ENCODE measurements around the gene COG1.

COG1 gene

DNA sequence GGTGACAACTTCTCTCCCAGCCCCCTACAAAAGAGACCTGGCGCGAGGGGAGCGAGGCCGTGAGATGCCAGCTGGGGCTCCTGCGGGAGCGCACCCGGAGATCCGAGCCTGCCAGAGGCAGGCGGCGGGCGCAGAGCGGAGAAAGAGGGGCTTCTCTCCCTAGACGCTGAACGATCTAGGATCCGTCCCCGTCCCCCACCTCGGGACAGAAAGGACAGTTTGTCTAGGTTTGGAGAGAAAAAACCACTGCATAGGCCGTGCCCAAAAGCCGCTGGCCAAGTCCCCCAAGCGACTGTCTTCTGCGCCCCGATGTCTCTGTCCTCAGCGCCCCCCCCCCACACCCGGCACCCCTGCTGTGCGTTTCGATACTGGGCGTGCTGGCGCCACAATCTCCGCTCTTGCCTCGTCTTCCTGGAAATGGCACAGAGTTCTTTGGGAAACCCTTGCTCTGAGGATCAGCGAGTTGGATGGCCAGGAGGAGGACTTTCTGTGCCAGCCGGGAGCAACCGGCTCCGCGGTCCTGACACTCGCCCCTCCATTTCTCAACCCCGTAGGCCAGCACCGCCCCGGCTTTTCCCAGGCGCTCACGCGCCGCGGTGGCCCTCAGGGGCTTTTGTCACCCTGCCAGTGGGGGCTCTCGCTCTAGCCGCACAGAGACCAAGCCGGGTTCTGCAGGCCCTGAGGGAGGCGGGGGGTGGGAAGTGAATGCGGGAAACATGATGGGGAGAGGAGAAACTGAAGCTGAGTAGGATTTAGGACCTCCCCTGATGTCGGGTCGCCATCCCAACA, 27.0 kb upstream of the COG1 start:
- DNase-seq (ENCODE audit: low spot score): peak; percentile 23
- TF ChIP-seq, protein P1, sequence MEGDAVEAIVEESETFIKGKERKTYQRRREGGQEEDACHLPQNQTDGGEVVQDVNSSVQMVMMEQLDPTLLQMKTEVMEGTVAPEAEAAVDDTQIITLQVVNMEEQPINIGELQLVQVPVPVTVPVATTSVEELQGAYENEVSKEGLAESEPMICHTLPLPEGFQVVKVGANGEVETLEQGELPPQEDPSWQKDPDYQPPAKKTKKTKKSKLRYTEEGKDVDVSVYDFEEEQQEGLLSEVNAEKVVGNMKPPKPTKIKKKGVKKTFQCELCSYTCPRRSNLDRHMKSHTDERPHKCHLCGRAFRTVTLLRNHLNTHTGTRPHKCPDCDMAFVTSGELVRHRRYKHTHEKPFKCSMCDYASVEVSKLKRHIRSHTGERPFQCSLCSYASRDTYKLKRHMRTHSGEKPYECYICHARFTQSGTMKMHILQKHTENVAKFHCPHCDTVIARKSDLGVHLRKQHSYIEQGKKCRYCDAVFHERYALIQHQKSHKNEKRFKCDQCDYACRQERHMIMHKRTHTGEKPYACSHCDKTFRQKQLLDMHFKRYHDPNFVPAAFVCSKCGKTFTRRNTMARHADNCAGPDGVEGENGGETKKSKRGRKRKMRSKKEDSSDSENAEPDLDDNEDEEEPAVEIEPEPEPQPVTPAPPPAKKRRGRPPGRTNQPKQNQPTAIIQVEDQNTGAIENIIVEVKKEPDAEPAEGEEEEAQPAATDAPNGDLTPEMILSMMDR (IDR thresholded peaks at IDR 0.05; ENCODE audit: extremely low read depth, missing control alignments): no peak

DNA sequence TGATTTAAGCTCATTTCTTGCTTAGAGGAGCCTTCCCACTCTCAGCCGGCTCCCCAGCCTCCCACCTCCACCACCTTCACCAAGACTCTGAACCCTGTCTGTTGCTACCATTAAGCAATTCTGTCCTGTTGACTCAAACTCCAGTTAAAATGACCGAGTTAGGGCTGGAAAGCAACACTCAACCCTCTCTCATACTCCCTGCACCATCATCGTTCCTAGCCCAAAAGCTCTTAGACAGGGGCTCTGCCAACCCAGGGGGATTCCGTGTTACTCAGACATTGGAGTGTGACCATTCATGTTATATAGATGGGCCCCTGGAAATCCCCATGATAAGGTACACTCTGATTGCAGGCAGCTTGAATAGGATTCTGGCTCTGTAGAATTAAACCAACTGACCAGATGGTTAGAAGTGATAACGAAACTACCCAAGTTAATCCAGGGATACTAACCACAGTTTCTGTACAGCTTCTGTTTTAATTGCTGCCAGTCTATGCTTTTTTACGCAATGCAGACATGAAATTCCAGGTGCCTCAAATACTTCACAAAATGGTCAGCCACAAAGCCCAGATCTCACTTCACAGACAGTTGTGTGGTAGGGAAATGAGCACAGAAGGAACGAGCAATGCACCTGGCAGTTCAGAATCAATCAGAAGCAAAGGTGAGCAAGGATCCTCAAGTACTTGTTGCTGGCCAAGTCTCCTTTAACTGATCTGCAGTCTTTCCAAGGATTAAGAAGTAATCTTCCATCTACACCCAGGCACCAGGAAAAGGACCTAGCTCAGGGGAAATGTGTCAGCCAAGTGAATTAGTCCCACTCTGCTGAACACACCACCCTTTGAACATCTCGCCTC, 25.9 kb upstream of the COG1 start:
- peak; percentile 57 for DNase-seq (ENCODE audit: low spot score)
- TF ChIP-seq, protein P1 (IDR thresholded peaks at IDR 0.05; ENCODE audit: extremely low read depth, missing control alignments): no peak

DNA sequence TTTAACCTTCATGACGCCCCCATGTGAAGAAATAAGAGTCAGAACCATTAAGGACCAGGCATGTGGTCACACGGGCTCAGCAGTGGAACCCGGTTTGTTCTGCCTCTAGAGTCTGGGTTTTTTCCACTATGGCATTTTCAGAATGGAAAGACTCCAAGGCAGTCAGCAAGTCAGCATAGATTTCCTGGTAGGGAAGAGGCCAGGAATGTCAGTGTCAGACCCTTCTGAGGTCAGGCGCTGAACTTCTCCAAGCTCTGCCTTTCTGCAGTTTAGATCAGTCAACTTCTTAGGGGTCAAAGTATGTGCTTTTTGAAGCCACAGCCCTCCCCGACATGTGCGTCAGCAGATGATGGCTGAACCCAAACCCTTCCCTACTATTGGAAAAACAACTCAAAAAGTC, 24.2 kb upstream of the COG1 start:
- TF ChIP-seq, protein P1 (IDR thresholded peaks at IDR 0.05; ENCODE audit: extremely low read depth, missing control alignments): no peak

DNA sequence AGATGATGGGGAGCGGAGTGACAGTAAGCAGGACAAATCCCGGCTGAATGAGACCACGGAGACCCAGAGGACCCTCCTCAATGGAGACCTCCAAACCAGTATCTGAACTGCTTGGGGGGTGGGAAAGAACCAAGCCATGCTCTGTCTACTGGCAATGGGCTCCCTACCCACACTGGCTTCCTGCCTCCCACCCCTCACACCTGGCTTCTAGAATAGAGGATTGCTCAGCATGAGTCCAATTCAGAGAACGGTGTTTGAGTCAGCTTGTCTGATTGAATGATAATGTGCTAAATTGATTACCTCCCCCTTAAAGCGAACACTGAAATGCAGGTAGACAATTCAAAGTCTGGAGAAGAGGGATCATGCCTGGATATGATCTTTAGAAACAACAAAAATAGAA, 22.5 kb upstream of the COG1 start:
- TF ChIP-seq, protein P1 (IDR thresholded peaks at IDR 0.05; ENCODE audit: extremely low read depth, missing control alignments): no peak
- no peak for DNase-seq (ENCODE audit: low spot score)

More for the DNA sequence above, 24.2 kb upstream of the COG1 start:
- DNase-seq (ENCODE audit: low spot score): no peak

DNA sequence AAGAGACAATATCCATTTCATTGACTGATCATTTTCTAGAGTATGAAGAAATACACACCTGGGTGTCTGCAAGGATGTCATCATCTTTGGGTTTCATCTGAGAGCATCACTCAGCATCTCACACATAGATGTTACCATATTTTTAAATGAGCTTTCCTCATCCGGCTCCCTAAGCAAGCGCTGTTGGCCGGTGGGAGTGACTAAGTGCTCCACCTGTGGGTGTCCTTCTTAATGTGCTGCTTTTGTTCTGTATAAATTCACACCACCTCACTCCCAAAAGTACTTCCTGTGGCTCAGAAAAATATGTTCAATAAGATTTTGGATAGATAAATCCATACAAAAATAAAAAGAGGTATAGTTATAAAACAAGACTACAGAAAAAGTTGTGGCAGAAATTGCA, 20.6 kb upstream of the COG1 start:
- TF ChIP-seq, protein P1 (IDR thresholded peaks at IDR 0.05; ENCODE audit: extremely low read depth, missing control alignments): no peak
- DNase-seq (ENCODE audit: low spot score): no peak

DNA sequence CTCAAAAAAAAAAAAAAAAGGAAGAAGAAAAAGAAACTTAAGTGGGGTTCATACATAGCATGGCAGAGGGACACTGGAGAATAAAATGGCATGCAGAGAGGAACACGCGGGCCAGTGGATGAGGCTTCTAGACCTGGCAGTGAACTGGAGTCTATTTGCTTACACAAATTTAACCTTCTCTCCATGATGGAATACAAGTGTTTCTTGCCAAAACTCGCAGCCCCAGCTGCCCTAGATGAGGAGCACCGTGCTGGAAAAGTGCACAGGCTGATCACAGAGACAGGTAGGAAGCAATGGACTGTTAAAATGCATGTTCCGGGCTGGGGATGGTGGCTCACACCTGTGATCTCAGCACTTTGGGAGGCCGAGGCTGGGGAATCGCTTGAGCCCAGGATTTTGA, 18.7 kb upstream of the COG1 start:
- no peak for DNase-seq (ENCODE audit: low spot score)
- TF ChIP-seq, protein P1 (IDR thresholded peaks at IDR 0.05; ENCODE audit: extremely low read depth, missing control alignments): no peak

DNA sequence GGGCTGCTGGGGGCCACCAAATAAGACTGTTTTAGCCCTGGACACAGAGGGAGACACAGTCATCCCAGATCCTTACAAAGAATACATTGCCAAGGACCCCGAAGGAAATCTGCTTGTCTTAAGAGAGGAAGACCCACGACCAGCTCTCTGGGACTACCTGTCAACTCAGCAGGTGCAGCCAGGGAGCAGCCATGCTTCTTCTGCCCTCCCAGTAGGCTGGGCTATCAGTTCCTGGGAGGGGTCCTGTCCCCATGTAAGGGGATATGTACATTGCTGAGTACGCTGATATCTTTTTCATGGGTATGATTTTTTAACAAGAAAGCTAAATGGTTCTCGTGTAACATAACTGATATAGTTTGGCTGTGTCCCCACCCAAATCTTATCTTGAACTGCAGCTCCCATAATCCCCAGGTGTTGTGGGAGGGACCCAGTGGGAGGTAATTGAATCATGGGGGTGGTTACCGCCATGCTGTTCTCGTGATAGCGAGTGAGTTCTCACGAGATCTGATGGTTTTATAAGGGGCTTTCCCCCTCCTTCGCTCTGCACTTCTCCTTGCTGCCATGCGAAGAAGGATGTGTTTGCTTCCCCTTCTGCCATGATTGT, 16.8 kb upstream of the COG1 start:
- no peak for DNase-seq (ENCODE audit: low spot score)
- TF ChIP-seq, protein P1 (IDR thresholded peaks at IDR 0.05; ENCODE audit: extremely low read depth, missing control alignments): no peak
